Nephron progenitor cell (in vitro differentiated cells): ENCODE results near the gene LUZP1.
"Not testable (repeated sequence)": the region's sequence is repeated elsewhere in the genome, so short reads cannot be mapped to it uniquely, and the experiment has no call there.

ENCODE experiments used
- DNase-seq: peaks from one replicate; pipeline ENCODE4 v3.0.0; 2021
- H3K27ac Mint-ChIP-seq: 2 replicates; pipeline ENCODE4 v1.8.0; 2021; ENCODE audit warnings: mild to moderate bottlenecking, moderate library complexity, mixed read lengths
- H3K27me3 Mint-ChIP-seq: 2 replicates; pipeline ENCODE4 v1.8.0; 2021; ENCODE audit warnings: mild to moderate bottlenecking, low read depth, mixed read lengths; ENCODE audit not compliant: poor library complexity
- H3K36me3 Mint-ChIP-seq: 2 replicates; pipeline ENCODE4 v1.8.0; 2021; ENCODE audit warnings: low read depth, mixed read lengths
- H3K4me1 Mint-ChIP-seq: 2 replicates; pipeline ENCODE4 v1.8.0; 2021; ENCODE audit warnings: mixed read lengths
- H3K4me3 Mint-ChIP-seq: 2 replicates; pipeline ENCODE4 v1.8.0; 2021; ENCODE audit warnings: mild to moderate bottlenecking, moderate library complexity, mixed read lengths
- H3K9me3 Mint-ChIP-seq: 2 replicates; pipeline ENCODE4 v1.8.0; 2021; ENCODE audit warnings: mild to moderate bottlenecking, moderate library complexity, mixed read lengths
- TF ChIP-seq, protein P1 (sequence below): fragments of 200-600 bp; sonication (generic); IDR thresholded peaks from 2 replicates; pipeline ENCODE4 v1.5.0; 2021; ENCODE audit warnings: antibody characterized with exemption

Gene LUZP1

DNA sequence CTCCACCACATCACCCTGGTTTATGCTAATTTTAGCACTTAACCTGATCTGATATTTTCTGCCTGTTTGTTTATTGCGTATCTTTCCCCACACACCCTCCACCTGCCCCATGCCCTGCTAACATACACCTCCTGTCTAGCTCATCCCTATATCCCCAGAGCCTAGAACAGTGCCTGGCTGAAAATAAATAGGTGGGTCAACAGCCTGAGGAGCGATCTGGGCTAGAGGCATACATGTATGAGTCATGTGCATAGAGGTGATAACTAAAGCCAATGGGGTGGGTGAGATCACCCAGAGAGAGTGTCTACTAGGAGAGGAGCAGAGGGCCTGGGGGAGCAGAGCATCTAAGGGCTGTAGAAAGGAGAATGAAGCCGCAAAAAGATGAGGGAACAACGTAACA, 46.0 kb upstream of the LUZP1 start:
- TF ChIP-seq, protein P1, sequence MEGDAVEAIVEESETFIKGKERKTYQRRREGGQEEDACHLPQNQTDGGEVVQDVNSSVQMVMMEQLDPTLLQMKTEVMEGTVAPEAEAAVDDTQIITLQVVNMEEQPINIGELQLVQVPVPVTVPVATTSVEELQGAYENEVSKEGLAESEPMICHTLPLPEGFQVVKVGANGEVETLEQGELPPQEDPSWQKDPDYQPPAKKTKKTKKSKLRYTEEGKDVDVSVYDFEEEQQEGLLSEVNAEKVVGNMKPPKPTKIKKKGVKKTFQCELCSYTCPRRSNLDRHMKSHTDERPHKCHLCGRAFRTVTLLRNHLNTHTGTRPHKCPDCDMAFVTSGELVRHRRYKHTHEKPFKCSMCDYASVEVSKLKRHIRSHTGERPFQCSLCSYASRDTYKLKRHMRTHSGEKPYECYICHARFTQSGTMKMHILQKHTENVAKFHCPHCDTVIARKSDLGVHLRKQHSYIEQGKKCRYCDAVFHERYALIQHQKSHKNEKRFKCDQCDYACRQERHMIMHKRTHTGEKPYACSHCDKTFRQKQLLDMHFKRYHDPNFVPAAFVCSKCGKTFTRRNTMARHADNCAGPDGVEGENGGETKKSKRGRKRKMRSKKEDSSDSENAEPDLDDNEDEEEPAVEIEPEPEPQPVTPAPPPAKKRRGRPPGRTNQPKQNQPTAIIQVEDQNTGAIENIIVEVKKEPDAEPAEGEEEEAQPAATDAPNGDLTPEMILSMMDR = no peak
- Mint-ChIP-seq H3K36me3 (no peaks in the 10 kb centered on the region), H3K4me3 (peak overlapping the region; percentile 23), H3K27ac (no peak overlapping the region), H3K27me3 (peaks cover 56% of the 10 kb centered on the region), H3K9me3 (no peaks in the 10 kb centered on the region), H3K4me1 (peaks cover 4% of the 10 kb centered on the region)
- no peak for DNase-seq

DNA sequence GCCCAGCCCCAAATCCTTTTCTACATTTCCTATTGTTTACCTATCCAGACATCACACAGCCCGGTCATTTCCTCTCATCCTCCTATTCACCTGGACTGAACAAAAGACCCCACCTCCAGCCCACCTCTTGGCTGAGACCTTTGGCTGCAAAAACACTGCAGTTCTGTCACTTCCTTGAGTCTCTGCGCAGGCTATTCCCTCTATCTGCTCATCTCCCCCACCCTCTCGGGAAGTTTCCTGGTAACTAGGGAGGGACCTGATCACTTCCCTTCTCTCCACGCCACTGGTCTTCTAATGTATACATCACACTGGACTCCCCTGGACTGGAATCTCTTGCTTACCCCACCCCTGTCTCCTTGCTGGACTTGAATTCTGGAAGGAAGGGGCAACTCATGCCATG, 43.3 kb upstream of the LUZP1 start:
- H3K36me3 Mint-ChIP-seq = no peaks in the 10 kb centered on the region
- H3K9me3 Mint-ChIP-seq = no peaks in the 10 kb centered on the region
- no peak overlapping the region for H3K27ac Mint-ChIP-seq
- TF ChIP-seq, protein P1 = no peak
- H3K27me3 Mint-ChIP-seq = peaks cover 33% of the 10 kb centered on the region
- no peak for DNase-seq
- peaks cover 4% of the 10 kb centered on the region for H3K4me1 Mint-ChIP-seq
- no peak overlapping the region for H3K4me3 Mint-ChIP-seq

DNA sequence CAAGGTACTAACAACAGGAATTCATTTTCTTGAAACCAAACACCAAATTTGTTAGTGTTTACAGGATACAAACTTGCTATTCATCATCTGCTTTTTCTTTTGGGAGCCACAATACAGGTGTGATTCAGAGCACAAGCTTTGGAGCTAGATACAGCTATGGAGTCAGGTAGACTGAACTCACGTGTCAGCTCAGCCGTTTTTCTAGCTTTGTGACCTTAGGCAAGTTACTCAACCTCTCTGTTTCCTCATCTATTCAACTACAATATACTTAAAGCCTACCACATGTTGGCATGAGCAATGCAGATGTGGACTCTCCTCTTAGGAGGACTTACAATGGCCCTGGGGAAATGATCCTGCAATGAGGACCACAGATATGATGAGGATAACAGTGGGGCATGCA, 42.3 kb upstream of the LUZP1 start:
- Mint-ChIP-seq H3K27ac (no peak overlapping the region), H3K4me3 (no peak overlapping the region), H3K9me3 (no peaks in the 10 kb centered on the region), H3K4me1 (peaks cover 4% of the 10 kb centered on the region), H3K36me3 (no peaks in the 10 kb centered on the region), H3K27me3 (peaks cover 26% of the 10 kb centered on the region)
- no peak for DNase-seq
- TF ChIP-seq, protein P1 = no peak

DNA sequence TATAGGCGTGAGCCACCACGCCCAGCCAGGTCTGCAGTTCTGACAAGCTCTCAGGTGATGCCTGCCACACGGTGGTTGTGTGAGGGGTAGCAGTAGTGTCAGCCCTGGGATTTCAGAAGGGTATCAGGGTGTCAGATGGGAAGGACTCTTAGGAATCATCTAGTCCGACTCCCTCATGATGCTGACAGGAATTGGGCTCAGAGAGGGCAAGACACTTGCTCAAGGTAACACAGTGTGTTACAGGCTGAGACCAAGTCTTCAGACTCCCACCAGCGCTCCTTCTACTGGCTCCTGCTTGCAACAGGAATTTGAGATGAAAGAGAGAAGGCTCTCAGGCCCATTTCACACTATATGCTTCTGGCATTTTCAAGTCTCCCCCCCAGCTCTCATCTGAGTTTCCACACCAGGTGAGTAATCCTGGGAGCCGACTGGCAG, 41.7 kb upstream of the LUZP1 start:
- no peaks in the 10 kb centered on the region for H3K9me3 Mint-ChIP-seq
- H3K27ac Mint-ChIP-seq = no peak overlapping the region
- H3K36me3 Mint-ChIP-seq = no peaks in the 10 kb centered on the region
- TF ChIP-seq, protein P1 = no peak
- H3K4me1 Mint-ChIP-seq = peaks cover 4% of the 10 kb centered on the region
- DNase-seq = no peak
- peaks cover 22% of the 10 kb centered on the region for H3K27me3 Mint-ChIP-seq
- H3K4me3 Mint-ChIP-seq = no peak overlapping the region

DNA sequence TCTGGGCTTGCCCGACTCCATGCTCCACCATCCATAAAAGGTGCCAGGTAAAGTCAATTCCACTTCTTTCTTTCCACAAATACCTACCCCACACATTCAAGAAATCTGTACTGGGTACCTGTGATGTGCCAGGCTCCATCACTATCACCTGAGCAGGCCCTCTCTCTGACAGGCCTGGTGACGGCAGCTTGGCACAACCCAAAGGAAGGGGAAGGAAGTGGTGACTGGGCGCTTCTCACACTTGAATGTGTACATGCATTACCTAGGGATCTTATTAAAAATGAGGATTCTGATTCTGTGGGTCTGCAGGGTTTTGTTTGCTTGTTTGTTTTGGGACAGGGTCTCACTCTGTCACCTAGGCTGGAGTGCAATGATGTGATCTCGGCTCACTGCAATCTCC, 41.1 kb upstream of the LUZP1 start:
- no peaks in the 10 kb centered on the region for H3K36me3 Mint-ChIP-seq
- TF ChIP-seq, protein P1 = no peak
- no peak overlapping the region for H3K4me3 Mint-ChIP-seq
- DNase-seq = no peak
- no peak overlapping the region for H3K27ac Mint-ChIP-seq
- H3K27me3 Mint-ChIP-seq = peaks cover 19% of the 10 kb centered on the region
- H3K9me3 Mint-ChIP-seq = no peaks in the 10 kb centered on the region
- H3K4me1 Mint-ChIP-seq = peaks cover 2% of the 10 kb centered on the region

DNA sequence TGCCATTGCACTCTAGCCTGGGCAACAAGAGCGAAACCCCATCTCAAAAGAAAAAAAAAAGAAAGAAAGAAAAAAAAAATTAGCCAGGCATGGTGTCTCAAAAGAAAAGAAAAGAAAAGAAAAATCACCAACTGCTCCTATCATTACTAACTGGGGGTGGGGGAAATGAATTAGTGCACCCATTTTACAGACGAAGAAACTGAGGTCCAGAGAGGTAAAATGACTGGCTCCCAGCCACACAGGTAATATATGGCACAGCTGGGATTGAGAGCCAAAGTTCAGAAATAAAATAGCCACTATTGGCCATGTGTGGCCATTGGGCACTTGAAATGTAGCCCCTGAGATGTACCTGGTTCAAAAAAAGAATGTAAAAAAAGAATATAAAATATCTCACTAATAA, 39.9 kb upstream of the LUZP1 start:
- TF ChIP-seq, protein P1 = no peak
- H3K27ac Mint-ChIP-seq = no peak overlapping the region
- no peaks in the 10 kb centered on the region for H3K4me1 Mint-ChIP-seq
- no peak overlapping the region for H3K4me3 Mint-ChIP-seq
- no peak for DNase-seq
- H3K36me3 Mint-ChIP-seq = no peaks in the 10 kb centered on the region
- H3K9me3 Mint-ChIP-seq = peaks cover 4% of the 10 kb centered on the region
- peaks cover 16% of the 10 kb centered on the region for H3K27me3 Mint-ChIP-seq

DNA sequence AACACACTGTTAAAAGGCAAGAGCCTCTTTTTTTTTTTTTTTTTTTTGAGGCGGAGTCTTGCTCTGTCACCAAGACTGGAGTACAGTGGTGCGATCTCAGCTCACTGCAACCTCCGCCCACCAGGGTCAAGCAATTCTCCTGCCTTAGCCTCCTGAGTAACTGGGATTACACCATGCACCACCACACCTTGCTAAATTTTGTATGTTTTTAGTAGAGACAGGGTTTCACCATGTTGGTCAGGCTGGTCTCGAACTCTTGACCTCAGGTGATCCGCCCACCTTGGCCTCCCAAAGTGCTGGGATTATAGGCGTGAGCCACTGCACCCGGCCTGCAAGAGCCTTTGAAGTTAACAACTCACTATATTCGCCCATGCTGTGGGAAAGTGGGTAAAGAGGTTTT, 39.1 kb upstream of the LUZP1 start:
- H3K4me3 Mint-ChIP-seq, H3K27ac Mint-ChIP-seq, H3K36me3 Mint-ChIP-seq, DNase-seq, H3K4me1 Mint-ChIP-seq, H3K9me3 Mint-ChIP-seq: not testable (repeated sequence)
- H3K27me3 Mint-ChIP-seq = peaks cover 14% of the 10 kb centered on the region
